ENCODE measurements around the gene ZNF148. TPM values are rescaled to one million over a fixed set of nuclear protein-coding genes. Genes with fewer than 3 reads are reported as not detected.

The ZNF148 gene
- total RNA-seq, 2 donors from 2014 or later: 12.5 to 15.0 TPM

DNA sequence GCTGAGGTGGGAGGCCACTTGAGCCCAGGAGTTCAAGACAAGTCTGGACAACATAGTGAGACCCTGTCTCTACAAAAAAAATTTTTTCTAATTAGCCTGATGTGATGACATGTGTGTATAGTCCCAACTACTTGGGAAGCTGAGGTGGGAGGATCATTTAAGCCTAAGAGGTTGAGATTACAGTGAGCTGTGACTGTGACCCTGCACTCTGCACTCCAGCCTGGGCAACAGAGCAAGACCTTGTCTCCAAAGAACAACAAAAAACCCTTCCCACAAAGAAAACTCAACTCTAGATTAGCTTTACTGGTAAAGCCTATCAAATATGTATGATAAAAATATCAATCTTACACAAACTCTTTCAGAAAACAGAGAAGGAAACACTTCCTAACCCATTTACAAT, 68.5 kb downstream of the ZNF148 start:
- peaks cover 10% of the 10 kb centered on the region for H3K4me1 ChIP-seq
- TF ChIP-seq, protein P1, sequence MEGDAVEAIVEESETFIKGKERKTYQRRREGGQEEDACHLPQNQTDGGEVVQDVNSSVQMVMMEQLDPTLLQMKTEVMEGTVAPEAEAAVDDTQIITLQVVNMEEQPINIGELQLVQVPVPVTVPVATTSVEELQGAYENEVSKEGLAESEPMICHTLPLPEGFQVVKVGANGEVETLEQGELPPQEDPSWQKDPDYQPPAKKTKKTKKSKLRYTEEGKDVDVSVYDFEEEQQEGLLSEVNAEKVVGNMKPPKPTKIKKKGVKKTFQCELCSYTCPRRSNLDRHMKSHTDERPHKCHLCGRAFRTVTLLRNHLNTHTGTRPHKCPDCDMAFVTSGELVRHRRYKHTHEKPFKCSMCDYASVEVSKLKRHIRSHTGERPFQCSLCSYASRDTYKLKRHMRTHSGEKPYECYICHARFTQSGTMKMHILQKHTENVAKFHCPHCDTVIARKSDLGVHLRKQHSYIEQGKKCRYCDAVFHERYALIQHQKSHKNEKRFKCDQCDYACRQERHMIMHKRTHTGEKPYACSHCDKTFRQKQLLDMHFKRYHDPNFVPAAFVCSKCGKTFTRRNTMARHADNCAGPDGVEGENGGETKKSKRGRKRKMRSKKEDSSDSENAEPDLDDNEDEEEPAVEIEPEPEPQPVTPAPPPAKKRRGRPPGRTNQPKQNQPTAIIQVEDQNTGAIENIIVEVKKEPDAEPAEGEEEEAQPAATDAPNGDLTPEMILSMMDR (IDR thresholded peaks at IDR 0.05): no peak
- no peak for TF ChIP-seq POLR2A (IDR thresholded peaks at IDR 0.05)
- H3K36me3 ChIP-seq (replicated peaks in 1 of 2; ENCODE audit: insufficient read depth in 1 of 2, low read depth in 2 of 2): peaks cover 0 to 2% of the 10 kb centered on the region in 2 donors
- intact Hi-C loops (cut with DNase I): no loop called here
- H3K4me3 ChIP-seq: no peak overlapping the region
- DNase-seq: no peak
- H3K27me3 ChIP-seq: no peaks in the 10 kb centered on the region
- no peak for ATAC-seq
- H3K27ac ChIP-seq: no peak overlapping the region
- no peaks in the 10 kb centered on the region for H3K9me3 ChIP-seq

DNA sequence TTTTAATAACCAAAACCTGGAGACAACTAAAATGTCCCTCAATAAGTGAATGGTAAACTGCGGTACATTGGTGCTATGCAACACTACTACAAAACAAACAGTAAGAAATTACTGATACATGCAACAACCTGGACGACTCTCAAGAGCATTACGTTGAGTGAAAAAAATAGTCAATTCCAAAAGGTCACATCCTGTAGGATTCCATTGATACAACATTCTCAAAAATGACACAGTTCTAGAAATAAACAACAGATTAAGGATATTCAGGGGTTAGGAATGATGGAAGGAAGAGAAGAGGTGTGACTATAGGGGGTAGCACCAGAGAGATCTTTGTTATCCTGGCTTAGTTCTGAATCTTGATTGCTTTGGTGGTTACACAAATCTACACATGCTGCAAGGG, 72.2 kb downstream of the ZNF148 start:
- Histone ChIP-seq H3K4me3 (no peak overlapping the region), H3K27me3 (no peaks in the 10 kb centered on the region), H3K36me3 (replicated peaks in 1 of 2; ENCODE audit: insufficient read depth in 1 of 2, low read depth in 2 of 2) (peaks cover 0 to 2% of the 10 kb centered on the region in 2 donors), H3K27ac (no peak overlapping the region), H3K9me3 (no peaks in the 10 kb centered on the region), H3K4me1 (peaks cover 15% of the 10 kb centered on the region)
- no peak for ATAC-seq
- no peak for DNase-seq
- 49 to 64% methylated on average over 3 of the region's 3 CpGs for WGBS, 2 donors
- TF ChIP-seq POLR2A (IDR thresholded peaks at IDR 0.05): no peak
- TF ChIP-seq, protein P1 (IDR thresholded peaks at IDR 0.05): no peak
- intact Hi-C loops (cut with DNase I): no loop called here

DNA sequence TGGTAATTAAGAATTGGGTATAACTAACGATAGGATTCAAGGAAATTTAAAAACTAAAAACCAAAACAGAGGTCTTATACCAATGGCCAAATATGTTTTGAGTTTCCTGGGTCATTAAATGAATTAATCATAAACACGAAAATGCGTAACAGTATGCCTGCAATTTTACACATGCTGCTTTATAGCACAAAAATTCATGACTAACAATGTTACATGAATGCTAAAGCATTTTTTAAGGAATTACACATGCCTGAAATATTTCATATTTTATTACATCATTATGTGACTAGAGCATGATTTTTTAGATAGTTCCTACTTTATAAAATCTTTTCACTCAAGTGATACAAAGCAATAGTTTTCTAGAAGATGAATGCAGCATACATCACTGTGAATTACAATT, 74.7 kb downstream of the ZNF148 start:
- no peak overlapping the region for H3K27ac ChIP-seq
- intact Hi-C loops (cut with DNase I): no loop called here

DNA sequence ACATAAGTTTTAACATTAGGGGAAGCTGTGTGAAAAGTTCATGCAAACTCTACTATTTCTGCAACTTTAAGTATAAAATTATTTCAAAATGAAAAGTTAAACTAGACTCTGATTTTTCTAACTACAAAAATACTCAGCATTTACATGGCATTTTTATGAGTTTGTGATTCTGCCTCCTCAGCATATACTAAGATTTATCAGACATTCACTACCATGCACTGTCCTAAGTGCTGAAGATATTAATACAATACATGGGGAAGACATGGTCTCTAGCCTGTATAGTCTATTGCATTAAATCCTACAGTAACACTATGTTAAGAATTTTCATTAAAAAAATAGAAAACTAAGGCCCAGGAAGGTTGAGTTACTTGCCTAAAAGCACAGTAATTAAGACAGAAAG, 80.7 kb downstream of the ZNF148 start:
- H3K4me3 ChIP-seq: no peak overlapping the region

More for the DNA sequence above, 74.7 kb downstream of the ZNF148 start:
- no peaks in the 10 kb centered on the region for H3K27me3 ChIP-seq
- H3K36me3 ChIP-seq (replicated peaks in 1 of 2; ENCODE audit: insufficient read depth in 1 of 2, low read depth in 2 of 2): peaks cover 0 to 2% of the 10 kb centered on the region in 2 donors
- 89 to 93% methylated on average over 3 of the region's 3 CpGs for whole genome bisulfite sequencing, 2 donors
- no peak for DNase-seq
- no peak for TF ChIP-seq POLR2A (IDR thresholded peaks at IDR 0.05)
- TF ChIP-seq, protein P1 (IDR thresholded peaks at IDR 0.05): no peak
- peaks cover 11% of the 10 kb centered on the region for H3K4me1 ChIP-seq
- H3K4me3 ChIP-seq: no peak overlapping the region
- ATAC-seq: no peak
- no peaks in the 10 kb centered on the region for H3K9me3 ChIP-seq

DNA sequence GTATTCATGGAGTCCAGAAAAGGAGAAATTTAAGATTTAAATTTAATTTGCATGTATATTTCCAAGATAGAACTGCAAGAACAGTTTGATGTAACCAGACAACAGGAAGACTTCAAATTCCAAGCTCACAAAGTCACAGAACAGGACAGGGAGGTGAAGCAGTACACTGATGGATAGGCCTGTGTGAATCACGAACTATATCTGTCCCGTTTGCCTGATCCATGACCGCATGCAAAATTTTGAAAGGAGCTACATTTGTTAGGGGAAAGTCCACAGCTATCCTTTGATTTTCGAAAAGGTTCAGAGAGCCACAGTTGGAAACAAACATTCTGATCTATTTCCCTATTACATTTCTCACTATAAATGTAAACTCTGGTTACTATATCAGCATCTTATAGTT, 83.1 kb downstream of the ZNF148 start:
- Histone ChIP-seq H3K4me3 (no peak overlapping the region), H3K36me3 (replicated peaks in 1 of 2; ENCODE audit: insufficient read depth in 1 of 2, low read depth in 2 of 2) (no peaks in the 10 kb centered on the region), H3K4me1 (peaks cover 39% of the 10 kb centered on the region), H3K27me3 (no peaks in the 10 kb centered on the region), H3K27ac (no peak overlapping the region), H3K9me3 (no peaks in the 10 kb centered on the region)
- ATAC-seq (no peak), DNase-seq (no peak)
- 76 to 79% methylated on average over 4 of the region's 4 CpGs for WGBS, 2 donors
- intact Hi-C loops (cut with DNase I): no loop called here
- TF ChIP-seq, protein P1 (IDR thresholded peaks at IDR 0.05): no peak
- TF ChIP-seq POLR2A (IDR thresholded peaks at IDR 0.05): no peak

More for the DNA sequence above, 80.7 kb downstream of the ZNF148 start:
- ATAC-seq (no peak), DNase-seq (no peak)
- Histone ChIP-seq H3K27ac (no peak overlapping the region), H3K27me3 (no peaks in the 10 kb centered on the region), H3K4me1 (peaks cover 27% of the 10 kb centered on the region), H3K36me3 (replicated peaks in 1 of 2; ENCODE audit: insufficient read depth in 1 of 2, low read depth in 2 of 2) (no peaks in the 10 kb centered on the region), H3K9me3 (no peaks in the 10 kb centered on the region)
- intact Hi-C loops (cut with DNase I): no loop called here
- TF ChIP-seq, protein P1 (IDR thresholded peaks at IDR 0.05): no peak
- no peak for TF ChIP-seq POLR2A (IDR thresholded peaks at IDR 0.05)
